ENCODE data around the gene EXD3.
"Not testable (repeated sequence)": the region's sequence is repeated elsewhere in the genome, so short reads cannot be mapped to it uniquely, and the experiment has no call there.

The EXD3 gene

GRCh38 chr9:137422604-137423513 is at the start of gene EXD3, which contains the start of gene NOXA1:
TSS of gene EXD3 (minus strand) at chr9:137423162. CDS start at chr9:137395357, 27,805 bp downstream.
TSS of gene NOXA1 (plus strand) at chr9:137423393. CDS start at chr9:137423530, 137 bp downstream.
- Mint-ChIP-seq H3K27ac (peak within 1 kb of the TSS; percentile 50), H3K36me3 (no peaks in the 10 kb centered on the region), H3K4me1 (peaks cover 12% of the 10 kb centered on the region), H3K9me3 (no peaks in the 10 kb centered on the region), H3K4me3 (peak within 1 kb of the TSS; percentile 75)
- DNase-seq (ENCODE audit: low spot score in 2 of 2) (peak; percentile 96 to 98), ATAC-seq (peak; percentile 92)

GRCh38 chr9:137470785-137471184 is 47.8 kb upstream of the EXD3 start:
- peaks cover 11% of the 10 kb centered on the region for H3K9me3 Mint-ChIP-seq
- peak overlapping the region; percentile 11 for H3K4me3 Mint-ChIP-seq
- H3K36me3 Mint-ChIP-seq: no peaks in the 10 kb centered on the region
- H3K4me1 Mint-ChIP-seq: peaks cover 13% of the 10 kb centered on the region
- peak; percentile 44 for ATAC-seq
- H3K27ac Mint-ChIP-seq: no peak overlapping the region
- DNase-seq (ENCODE audit: low spot score in 2 of 2): no peak

- no peak overlapping the region for H3K4me3 Mint-ChIP-seq
- no peak for DNase-seq (ENCODE audit: low spot score in 2 of 2)
- no peak for ATAC-seq
- H3K36me3 Mint-ChIP-seq: peaks cover 2% of the 10 kb centered on the region
- H3K27ac Mint-ChIP-seq: no peak overlapping the region
- H3K9me3 Mint-ChIP-seq: peaks cover 2% of the 10 kb centered on the region
- H3K4me1 Mint-ChIP-seq: peaks cover 20% of the 10 kb centered on the region
Observed at GRCh38 chr9:137467896-137468295, 44.9 kb upstream of the EXD3 start.

GRCh38 chr9:137467161-137467581 is 44.2 kb upstream of the EXD3 start:
- H3K27ac Mint-ChIP-seq: no peak overlapping the region

GRCh38 chr9:137466389-137467085 is 43.6 kb upstream of the EXD3 start:
- H3K27ac Mint-ChIP-seq: peak overlapping the region; percentile 41
- H3K36me3 Mint-ChIP-seq: peaks cover 12% of the 10 kb centered on the region
- H3K4me1 Mint-ChIP-seq: peaks cover 26% of the 10 kb centered on the region
- H3K9me3 Mint-ChIP-seq; DNase-seq (ENCODE audit: low spot score in 2 of 2); ATAC-seq; H3K4me3 Mint-ChIP-seq: not testable (repeated sequence)

More at GRCh38 chr9:137467161-137467581, 44.2 kb upstream of the EXD3 start:
- peaks cover 23% of the 10 kb centered on the region for H3K4me1 Mint-ChIP-seq
- no peak for DNase-seq (ENCODE audit: low spot score in 2 of 2)
- H3K36me3 Mint-ChIP-seq: peaks cover 7% of the 10 kb centered on the region
- H3K4me3 Mint-ChIP-seq: no peak overlapping the region
- no peaks in the 10 kb centered on the region for H3K9me3 Mint-ChIP-seq
- no peak for ATAC-seq

- Mint-ChIP-seq H3K36me3 (peaks cover 12% of the 10 kb centered on the region), H3K27ac (peak overlapping the region; percentile 41)
Observed at GRCh38 chr9:137465720-137466388, 42.9 kb upstream of the EXD3 start.

GRCh38 chr9:137465000-137465719 is 42.2 kb upstream of the EXD3 start:
- no peak for DNase-seq (ENCODE audit: low spot score in 2 of 2)
- Mint-ChIP-seq H3K9me3 (no peaks in the 10 kb centered on the region), H3K27ac (no peak overlapping the region), H3K4me3 (no peak overlapping the region), H3K4me1 (peaks cover 26% of the 10 kb centered on the region), H3K36me3 (peaks cover 12% of the 10 kb centered on the region)
- ATAC-seq: no peak

More at GRCh38 chr9:137465720-137466388, 42.9 kb upstream of the EXD3 start:
- ATAC-seq (no peak), DNase-seq (ENCODE audit: low spot score in 2 of 2) (no peak)
- no peaks in the 10 kb centered on the region for H3K9me3 Mint-ChIP-seq
- no peak overlapping the region for H3K4me3 Mint-ChIP-seq
- peaks cover 29% of the 10 kb centered on the region for H3K4me1 Mint-ChIP-seq

GRCh38 chr9:137464291-137464999 is 41.5 kb upstream of the EXD3 start:
- Mint-ChIP-seq H3K36me3 (peaks cover 12% of the 10 kb centered on the region), H3K4me1 (peaks cover 32% of the 10 kb centered on the region), H3K9me3 (no peaks in the 10 kb centered on the region), H3K27ac (no peak overlapping the region), H3K4me3 (no peak overlapping the region)
- no peak for ATAC-seq
- DNase-seq (ENCODE audit: low spot score in 2 of 2): no peak

GRCh38 chr9:137463931-137464290 is 40.9 kb upstream of the EXD3 start:
- no peak for DNase-seq (ENCODE audit: low spot score in 2 of 2)
- Mint-ChIP-seq H3K4me3 (no peak overlapping the region), H3K27ac (no peak overlapping the region), H3K4me1 (peaks cover 32% of the 10 kb centered on the region), H3K36me3 (peaks cover 12% of the 10 kb centered on the region), H3K9me3 (no peaks in the 10 kb centered on the region)
- no peak for ATAC-seq

GRCh38 chr9:137462986-137463930 is 40.3 kb upstream of the EXD3 start:
- Mint-ChIP-seq H3K9me3 (no peaks in the 10 kb centered on the region), H3K27ac (peak overlapping the region; percentile 92), H3K4me1 (peaks cover 32% of the 10 kb centered on the region), H3K36me3 (peaks cover 12% of the 10 kb centered on the region), H3K4me3 (peak overlapping the region; percentile 66)
- no peak for DNase-seq (ENCODE audit: low spot score in 2 of 2)
- no peak for ATAC-seq

GRCh38 chr9:137462396-137462985 is 39.5 kb upstream of the EXD3 start:
- H3K27ac Mint-ChIP-seq: peak overlapping the region; percentile 92

GRCh38 chr9:137461663-137462395 is 38.9 kb upstream of the EXD3 start:
- H3K4me1 Mint-ChIP-seq: peaks cover 32% of the 10 kb centered on the region
- H3K4me3 Mint-ChIP-seq: peak overlapping the region; percentile 66
- H3K9me3 Mint-ChIP-seq: no peaks in the 10 kb centered on the region
- H3K36me3 Mint-ChIP-seq: peaks cover 17% of the 10 kb centered on the region
- H3K27ac Mint-ChIP-seq: peak overlapping the region; percentile 92
- ATAC-seq (peak; percentile 88), DNase-seq (ENCODE audit: low spot score in 2 of 2) (peak; percentile 85 to 92)

More at GRCh38 chr9:137462396-137462985, 39.5 kb upstream of the EXD3 start:
- ATAC-seq: no peak
- peak overlapping the region; percentile 66 for H3K4me3 Mint-ChIP-seq
- peaks cover 32% of the 10 kb centered on the region for H3K4me1 Mint-ChIP-seq
- H3K9me3 Mint-ChIP-seq: no peaks in the 10 kb centered on the region
- DNase-seq (ENCODE audit: low spot score in 2 of 2): no peak
- H3K36me3 Mint-ChIP-seq: peaks cover 12% of the 10 kb centered on the region
